ENCODE results near the gene IGFL4.

The IGFL4 gene

DNA sequence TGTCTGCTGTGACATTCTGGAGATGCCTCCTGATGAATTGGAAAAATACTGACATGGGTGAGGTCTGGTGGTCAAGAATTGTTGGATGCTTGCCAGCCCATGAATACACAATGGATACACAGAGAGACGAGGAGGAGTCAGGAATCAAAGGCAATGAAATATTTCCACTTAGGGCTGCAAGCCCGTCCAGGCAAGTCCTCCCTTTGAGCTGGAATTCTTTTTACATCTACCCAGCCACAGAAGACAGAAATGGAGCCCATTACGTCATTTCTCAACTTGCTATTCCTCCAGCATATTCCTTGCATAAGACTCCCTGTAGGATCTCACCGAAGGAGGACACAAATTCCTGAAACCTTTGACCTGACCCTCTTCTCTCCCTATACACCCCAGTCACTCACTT is 15.7 kb upstream of the IGFL4 start:
- TF ChIP-seq, protein P1, sequence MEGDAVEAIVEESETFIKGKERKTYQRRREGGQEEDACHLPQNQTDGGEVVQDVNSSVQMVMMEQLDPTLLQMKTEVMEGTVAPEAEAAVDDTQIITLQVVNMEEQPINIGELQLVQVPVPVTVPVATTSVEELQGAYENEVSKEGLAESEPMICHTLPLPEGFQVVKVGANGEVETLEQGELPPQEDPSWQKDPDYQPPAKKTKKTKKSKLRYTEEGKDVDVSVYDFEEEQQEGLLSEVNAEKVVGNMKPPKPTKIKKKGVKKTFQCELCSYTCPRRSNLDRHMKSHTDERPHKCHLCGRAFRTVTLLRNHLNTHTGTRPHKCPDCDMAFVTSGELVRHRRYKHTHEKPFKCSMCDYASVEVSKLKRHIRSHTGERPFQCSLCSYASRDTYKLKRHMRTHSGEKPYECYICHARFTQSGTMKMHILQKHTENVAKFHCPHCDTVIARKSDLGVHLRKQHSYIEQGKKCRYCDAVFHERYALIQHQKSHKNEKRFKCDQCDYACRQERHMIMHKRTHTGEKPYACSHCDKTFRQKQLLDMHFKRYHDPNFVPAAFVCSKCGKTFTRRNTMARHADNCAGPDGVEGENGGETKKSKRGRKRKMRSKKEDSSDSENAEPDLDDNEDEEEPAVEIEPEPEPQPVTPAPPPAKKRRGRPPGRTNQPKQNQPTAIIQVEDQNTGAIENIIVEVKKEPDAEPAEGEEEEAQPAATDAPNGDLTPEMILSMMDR (IDR thresholded peaks at IDR 0.05) = no peak

DNA sequence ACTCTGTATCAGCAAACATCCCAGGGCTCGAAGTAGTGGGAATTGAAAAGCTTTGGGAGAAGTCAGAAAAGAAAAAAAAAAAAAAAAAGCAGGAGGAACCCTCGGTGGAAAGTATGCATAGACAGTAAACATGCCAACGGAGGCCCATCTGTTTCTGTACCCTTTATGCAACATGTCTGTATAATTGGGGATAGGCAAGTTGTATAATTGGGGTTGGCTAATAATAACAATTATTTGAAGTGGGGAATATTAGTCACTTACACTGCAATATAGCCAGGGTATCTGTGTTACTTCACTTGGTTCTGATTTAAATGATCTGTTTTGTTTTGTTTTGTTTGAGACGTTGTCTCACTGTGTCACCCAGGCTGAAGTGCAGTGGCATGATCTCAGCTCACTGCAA is 12.1 kb upstream of the IGFL4 start:
- TF ChIP-seq, protein P1 (IDR thresholded peaks at IDR 0.05) = no peak

- TF ChIP-seq, protein P1 (IDR thresholded peaks at IDR 0.05) = no peak
These were observed 8.8 kb upstream of the IGFL4 start for GRCh38 chr19:46049597-46049996.

DNA sequence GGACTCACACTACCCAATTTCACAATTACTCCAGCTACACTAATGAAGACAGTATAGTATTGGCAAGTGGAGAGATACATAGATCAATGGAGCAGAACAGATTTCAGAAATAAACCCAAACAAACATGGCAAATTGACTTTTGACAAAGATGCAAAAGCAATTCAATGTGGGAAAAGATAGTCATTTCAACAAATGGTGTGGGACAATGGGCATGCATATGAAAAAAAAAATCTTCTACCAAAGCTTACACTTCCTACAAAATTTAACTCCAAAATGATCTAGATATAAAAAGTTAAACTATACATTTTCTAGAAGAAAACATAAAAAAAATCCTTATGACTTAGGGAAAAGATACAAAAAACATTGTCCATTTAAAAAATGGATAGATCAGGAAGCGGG is 2.7 kb upstream of the IGFL4 start:
- TF ChIP-seq, protein P1 (IDR thresholded peaks at IDR 0.05) = no peak

DNA sequence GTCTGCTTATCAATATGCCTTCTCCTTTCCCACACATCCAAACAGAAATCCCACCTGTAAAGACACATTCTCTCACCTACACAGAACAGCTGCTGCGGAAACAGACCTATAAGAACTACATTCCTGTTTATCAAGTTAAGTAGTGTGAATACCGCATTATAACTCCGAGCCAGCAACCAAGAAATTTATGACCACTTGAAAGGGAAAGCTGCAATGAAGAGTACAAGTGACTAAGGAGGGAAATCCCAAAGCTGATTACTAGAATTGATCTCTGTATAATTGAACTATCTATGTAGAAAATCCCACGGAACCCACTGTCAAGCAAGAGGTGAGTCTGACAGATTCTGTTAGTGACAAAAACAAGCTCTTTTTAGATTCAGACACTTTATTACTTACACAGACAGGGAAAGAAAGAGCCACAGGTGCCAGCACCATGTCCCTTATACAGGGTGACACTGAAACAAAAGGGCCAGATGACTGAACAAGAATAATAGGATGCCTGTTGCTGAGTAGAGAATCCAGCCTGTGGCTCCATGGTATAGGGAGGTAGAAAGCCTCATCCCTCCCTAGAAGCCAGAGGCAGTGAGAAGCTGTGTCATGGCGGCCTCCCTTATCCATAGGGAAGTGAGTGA is 1.6 kb upstream of the IGFL4 start:
- TF ChIP-seq, protein P1 (IDR thresholded peaks at IDR 0.05) = no peak

- TF ChIP-seq, protein P1 (IDR thresholded peaks at IDR 0.05) = no peak
These were observed 677 bp downstream of the IGFL4 start for GRCh38 chr19:46040125-46040524.

DNA sequence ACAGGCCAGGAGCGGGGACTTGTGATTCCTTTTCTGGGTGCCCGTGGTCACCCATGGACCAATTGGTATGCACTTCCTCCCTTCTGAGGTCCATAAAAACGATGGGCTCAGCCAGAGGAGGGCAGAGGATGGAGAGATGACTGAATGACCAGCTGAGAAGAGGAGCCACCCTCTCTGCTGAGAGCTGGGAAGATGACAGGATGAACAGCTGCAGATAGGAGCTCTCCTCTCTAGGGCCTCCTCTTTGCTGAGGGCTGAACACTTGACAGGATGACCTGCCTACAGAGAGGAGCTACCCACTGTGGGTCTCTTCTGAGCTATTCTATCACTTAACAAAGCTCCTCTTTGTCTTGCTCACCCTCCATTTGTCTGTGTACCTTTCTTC is 4.1 kb downstream of the IGFL4 start:
- TF ChIP-seq, protein P1 (IDR thresholded peaks at IDR 0.05) = no peak
